Activated CD8-positive, alpha-beta memory T cell treated with anti-CD3 and anti-CD28 coated beads for 24 hours (primary cell): ENCODE data around the gene SCYGR3.

Experiments used
- DNase-seq: peaks from one replicate; pipeline ENCODE4 v3.0.0-alpha.2; 2020

Gene SCYGR3

DNA sequence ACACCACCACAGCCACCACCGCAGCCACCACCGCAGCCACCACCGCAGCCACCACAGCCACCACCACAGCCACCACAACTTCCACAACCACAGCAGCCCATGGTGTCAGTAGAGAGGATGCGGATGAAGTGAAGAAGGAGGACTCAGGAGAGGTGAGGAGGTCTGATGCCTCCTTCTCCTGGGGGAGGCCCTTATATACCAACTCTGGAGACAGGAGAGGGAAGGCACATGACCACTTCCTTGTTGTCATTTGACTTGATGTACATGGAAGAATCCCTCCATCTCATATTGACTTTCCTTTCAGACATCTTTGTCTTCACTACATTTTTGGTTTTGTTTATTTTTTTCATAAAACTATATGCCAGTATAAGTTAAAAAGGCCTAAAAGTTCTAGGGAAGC lies at the start of gene SCYGR3:
SCYGR3 (minus strand) TSS at position 101 of the 400 bp plus-strand sequence; CDS start at position 101, 0 bp downstream.
- no peak for DNase-seq

DNA sequence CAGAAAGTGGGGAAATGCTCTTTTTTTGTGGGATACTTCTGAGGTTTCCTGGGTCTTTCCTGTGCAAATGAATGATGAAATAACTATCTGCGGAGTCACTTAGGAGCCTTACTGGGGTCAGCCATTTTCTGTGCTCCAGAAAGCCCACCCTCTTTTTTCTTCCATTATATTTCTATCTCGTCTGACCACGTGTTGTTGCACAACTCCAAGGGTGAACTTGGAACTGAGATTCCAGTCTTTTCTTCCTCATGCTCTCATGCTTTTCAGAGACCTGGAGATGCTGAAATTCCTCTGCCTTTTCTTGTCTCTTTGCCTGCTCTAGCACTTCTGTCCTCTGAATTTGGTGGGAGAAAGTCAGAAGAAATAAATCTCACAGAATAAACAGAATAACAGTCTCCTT lies 47.2 kb upstream of the SCYGR3 start:
- no peak for DNase-seq

DNA sequence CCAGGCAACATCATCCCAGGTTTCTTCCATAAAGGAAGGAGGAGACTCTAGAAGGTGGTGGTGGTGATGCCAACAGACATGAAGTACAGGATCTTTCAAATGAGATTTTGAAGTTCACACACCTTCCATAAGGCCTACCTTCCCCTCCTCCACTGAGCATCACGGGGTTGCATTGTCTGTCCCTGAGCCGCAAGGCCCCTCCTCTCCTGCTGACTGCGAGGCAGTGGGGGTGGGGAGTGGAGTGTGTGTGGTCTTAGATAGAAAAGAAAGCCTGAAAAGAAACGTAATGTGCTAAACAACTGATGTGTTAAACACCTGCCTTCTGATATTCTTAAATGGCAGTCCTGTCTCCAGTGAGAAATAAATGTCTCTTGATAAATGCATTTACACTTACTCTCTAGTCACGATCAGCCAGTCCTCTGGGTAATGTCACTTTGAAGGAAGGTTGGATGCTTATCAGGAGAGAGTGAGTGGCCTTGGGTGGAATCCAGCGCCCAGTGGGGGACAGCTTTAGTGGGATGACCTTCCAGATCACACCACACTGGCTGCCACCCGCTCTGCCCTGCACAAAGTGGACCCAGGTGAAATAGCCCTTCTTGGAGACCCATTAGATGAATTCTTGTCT lies 46.5 kb upstream of the SCYGR3 start:
- DNase-seq, result no peak

DNA sequence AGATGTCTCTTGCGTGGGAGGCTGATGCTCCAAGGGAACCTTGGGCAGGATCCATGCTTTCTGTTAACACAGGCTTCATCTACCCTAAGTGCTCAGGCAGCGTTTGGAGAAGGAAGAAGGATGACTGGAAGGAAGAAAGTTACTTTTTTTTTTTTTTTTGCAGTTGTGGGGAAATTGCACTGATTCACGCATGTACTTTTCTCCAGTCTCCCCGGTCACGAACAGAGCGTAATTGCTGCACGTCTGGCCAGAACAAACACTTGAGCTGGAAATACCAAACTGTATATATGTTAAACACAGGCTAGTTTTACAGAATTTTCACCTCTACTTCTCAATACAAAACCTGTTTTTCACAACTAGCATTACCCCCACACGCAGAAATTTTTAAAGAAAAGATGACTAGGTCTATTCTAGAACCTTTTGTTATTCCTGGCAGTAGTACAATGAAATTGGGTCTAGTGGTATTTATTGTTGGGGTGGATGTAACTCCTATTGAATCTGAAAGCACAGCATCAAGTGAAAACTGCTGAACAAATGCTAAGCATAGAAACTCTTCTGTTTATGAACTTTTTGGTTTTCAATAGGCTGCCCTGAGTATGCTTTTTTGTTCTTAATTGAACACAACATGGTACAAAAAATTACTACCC lies 42.7 kb upstream of the SCYGR3 start:
- no peak for DNase-seq

- no peak for DNase-seq
Observed at GRCh38 chr2:227655454-227655853, 40.8 kb upstream of the SCYGR3 start.

GRCh38 chr2:227654426-227654825 lies 39.8 kb upstream of the SCYGR3 start:
- DNase-seq, result no peak

GRCh38 chr2:227653419-227653818 lies 38.8 kb upstream of the SCYGR3 start:
- DNase-seq, result no peak

GRCh38 chr2:227643990-227644551 lies 29.4 kb upstream of the SCYGR3 start:
- DNase-seq, result no peak

DNA sequence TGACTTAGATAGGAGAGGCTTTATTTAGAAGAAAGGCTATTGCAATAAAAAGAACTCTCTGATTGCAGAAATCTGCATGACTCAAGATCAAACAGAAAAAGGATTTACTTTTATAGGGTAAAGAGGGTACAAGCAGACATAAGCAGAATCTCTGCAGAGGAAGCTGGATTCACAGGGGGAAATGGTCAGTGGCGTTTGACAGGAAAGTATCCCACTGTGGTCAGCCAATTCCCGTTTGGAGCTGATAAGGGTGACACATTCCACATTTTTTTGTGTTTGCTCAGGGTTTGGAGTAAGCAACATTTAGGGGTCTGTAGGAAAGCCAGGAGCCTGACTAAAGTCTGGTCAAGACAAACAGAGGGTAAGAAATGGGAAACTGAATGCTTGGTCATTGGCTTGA lies 28.0 kb upstream of the SCYGR3 start:
- DNase-seq, result no peak

DNA sequence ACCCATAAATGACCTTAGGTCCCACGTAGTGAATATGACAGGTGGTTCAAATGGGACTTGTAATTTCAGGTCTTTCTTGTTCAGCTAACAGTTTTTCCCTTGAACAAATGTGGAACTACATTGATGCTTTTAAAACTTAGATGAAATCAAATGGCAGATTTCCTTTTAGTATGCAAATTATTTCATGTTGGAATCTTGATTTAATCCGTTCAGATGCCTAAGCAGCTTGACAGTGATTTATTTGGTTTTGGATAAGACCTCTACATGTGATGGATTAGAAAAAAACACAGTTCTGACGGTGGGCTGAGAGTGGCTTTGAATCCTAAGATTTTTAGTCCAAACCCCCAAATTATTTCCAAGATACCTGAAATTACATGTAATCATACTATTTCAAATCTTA lies 19.6 kb upstream of the SCYGR3 start:
- DNase-seq, result no peak

- no peak for DNase-seq
Observed at GRCh38 chr2:227632827-227633226, 18.2 kb upstream of the SCYGR3 start.

DNA sequence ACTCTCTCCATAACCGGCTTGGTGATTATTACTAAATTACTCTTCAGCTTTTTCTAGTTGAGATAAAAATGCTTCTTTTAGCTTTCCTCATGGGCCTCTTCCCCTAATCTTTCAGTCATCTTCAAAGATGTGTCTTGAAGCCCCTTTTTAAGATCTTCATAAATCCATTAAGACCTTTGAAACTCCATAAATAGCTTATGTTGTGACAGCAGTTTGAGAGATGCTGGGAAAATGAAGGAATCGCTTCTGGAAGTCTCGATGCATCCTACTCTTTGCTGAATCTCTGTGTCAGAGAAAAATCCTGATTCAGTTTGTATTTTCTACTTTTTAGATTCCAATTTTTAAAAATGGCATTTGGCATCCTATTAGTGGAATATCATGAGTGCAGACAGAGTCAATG lies 15.7 kb upstream of the SCYGR3 start:
- DNase-seq, result no peak

DNA sequence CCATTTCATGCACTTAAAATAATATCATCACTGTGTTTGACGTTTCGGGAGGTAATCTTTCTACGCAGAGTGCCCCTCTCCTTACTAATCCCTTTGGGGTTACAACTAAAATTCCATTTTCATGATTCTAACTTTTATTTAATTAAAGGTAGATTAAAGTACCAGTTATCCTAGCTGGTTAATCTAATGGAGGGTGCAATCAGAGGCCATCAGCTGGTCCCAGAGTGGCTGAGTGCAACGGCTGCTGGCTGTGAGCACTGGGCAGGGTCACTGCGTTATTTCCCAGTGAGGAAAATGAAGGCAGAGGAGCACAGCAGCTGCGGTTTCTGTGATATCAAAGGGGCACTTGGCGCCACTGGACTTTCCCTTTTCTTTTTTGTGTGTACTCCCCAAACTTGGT lies 14.8 kb upstream of the SCYGR3 start:
- DNase-seq, result no peak

- no peak for DNase-seq
Observed at GRCh38 chr2:227627769-227628168, 13.1 kb upstream of the SCYGR3 start.

DNA sequence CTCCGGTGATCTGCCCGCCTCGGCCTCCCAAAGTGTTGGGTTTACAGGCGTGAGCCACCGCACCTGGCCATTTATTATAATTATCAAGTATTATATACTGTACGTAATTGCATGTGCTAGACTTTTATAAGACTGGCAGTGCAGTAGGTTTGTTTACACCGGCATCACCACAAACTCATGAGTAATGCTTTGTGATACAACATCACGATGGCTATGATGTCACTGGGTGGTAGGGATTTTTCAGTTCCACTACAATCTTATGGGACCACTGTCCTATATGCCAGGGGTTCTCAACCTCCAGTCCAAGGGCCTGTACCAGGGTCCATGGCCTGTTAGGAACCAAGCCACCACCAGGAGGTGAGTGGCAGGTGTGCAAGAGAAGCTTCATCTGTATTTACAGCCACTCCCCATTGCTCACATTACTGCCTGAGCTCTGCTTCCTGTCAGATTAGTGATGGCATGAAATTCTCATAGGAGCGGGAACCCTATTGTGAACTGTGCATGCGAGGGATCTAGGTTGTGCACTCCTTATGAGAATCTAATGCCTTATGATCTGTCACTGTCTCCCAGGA lies 12.0 kb upstream of the SCYGR3 start:
- DNase-seq, result no peak

DNA sequence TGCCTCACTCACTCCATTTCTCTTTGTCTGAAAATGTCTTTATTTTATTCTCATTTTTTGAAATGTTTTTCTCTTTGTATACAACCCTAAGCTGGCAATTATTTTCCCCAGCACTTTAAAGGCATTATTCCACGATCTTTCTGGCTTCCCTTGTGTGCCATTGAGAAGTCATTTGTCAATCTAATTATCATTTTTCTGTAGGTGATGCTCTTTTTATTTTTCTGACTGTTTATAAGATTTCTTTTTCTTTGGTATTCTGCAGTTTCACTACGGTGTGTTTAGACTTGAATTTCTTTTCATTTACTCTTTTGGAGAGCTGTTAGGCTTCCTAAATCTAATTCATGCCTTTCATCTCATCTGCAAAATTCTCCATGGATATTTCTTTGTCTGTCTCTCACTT lies 10.8 kb upstream of the SCYGR3 start:
- no peak for DNase-seq

GRCh38 chr2:227623226-227623625 lies 8.6 kb upstream of the SCYGR3 start:
- DNase-seq, result no peak

DNA sequence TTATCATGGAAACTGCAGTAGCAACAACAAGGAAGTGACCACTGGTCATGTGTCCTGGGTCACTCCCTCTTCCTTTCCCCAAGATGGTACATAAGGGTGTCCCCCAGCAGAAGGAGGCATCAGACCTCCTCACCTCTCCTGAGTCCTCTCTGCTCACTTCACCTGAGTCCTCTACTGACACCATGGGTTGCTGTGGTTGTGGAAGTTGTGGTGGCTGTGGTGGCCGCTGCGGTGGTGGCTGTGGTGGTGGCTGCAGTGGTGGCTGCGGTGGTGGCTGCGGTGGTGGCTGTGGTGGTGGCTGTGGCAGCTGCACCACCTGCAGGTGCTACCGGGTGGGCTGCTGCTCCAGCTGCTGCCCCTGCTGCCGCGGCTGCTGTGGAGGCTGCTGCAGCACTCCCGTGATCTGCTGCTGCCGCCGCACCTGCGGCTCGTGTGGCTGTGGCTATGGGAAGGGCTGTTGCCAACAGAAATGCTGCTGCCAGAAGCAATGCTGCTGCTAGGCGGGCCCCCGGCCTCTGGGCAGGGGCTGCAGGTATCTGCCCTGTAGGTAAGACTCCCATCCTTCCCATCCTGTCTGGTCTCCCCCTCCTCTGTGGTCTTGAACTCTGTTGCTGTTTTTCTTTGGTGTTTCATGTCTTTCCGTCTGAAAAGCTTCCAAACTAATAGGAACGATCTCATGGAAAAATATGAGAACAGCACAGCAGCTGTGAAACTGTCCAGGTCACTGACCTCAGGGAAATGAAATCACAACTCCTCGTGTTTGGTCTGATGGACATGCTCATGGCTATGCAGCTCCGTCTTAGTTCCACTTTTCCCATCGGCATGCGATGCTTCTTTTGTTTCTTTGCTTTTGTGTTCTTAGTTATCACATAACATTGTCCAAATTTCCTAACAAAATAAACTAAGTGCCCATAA lies 2.9 kb upstream of the SCYGR3 start, which contains the start of gene SCYGR4:
SCYGR4 (plus strand) TSS at position 183 of the 915 bp plus-strand sequence; CDS start at position 183, 0 bp downstream.
- DNase-seq, result no peak

GRCh38 chr2:227616631-227617030 lies 2.0 kb upstream of the SCYGR3 start:
- no peak for DNase-seq

GRCh38 chr2:227615906-227616305 lies 1.3 kb upstream of the SCYGR3 start:
- no peak for DNase-seq

DNA sequence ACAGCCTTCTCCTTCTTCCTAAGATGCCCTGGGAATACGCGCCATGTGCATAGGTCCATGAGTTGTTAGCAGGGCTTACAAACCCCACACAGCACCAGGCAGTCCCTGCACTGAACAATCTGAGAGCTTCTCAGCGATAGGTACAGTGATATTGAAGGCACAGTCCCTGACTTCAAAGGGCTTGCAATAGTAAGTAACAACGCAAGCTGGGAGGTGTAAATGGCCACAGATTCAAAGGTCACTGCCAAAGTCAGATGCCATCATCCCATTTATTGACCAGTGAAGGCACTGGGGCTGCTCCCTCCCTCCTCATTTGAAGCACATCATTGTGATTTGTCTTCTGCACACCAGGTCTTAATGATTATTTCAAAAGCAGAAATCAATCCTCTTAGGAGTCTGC lies 541 bp upstream of the SCYGR3 start:
- no peak for DNase-seq

- DNase-seq, result no peak
Observed at GRCh38 chr2:227614246-227614645, 394 bp downstream of the SCYGR3 start.

GRCh38 chr2:227613272-227613660 lies 1.4 kb downstream of the SCYGR3 start:
- no peak for DNase-seq
